ENCODE results near the gene SLC13A5. TPM values are rescaled to one million over a fixed set of nuclear protein-coding genes. Genes with fewer than 3 reads are reported as not detected.

The SLC13A5 gene
- total and polyA plus RNA-seq, 9 of the 15 experiments (the other 6 are each of a cell fraction or from before 2014, with no cell fraction given): 0.04 TPM; not detected in 8

GRCh38 chr17:6724009-6724408, 10.8 kb upstream of the SLC13A5 start:
- no peaks in the 10 kb centered on the region for H4K20me1 ChIP-seq (replicated peaks; ENCODE audit: control insufficient read depth, insufficient read depth, low read length)
- WGBS (ENCODE audit: insufficient coverage, low coverage, missing lambda C conversion rate): 0% methylated on average over 4 of the region's 5 CpGs
- H3K36me3 ChIP-seq (ENCODE audit: control insufficient read depth, insufficient read depth, low read length): no peaks in the 10 kb centered on the region
- H3K9me1 ChIP-seq (ENCODE audit: control insufficient read depth, insufficient read depth, low read length): no peaks in the 10 kb centered on the region
- no TSS peak for BruUV-seq (replicated peaks)
- no peaks in the 10 kb centered on the region for H3K79me2 ChIP-seq (ENCODE audit: control insufficient read depth, insufficient read depth, low read length)
- ATAC-seq: no peak
- H3K4me2 ChIP-seq (ENCODE audit: insufficient read depth, low read length): no peak overlapping the region
- H3K4me3 ChIP-seq: no peak overlapping the region
- H3K27ac ChIP-seq (ENCODE audit: extremely low read depth, low read depth, low read length): no peak overlapping the region
- H3K27me3 ChIP-seq (ENCODE audit: control insufficient read depth in 2 of 2, insufficient read depth in 2 of 2, low read length in 2 of 2): peaks cover 3 to 17% of the 10 kb centered on the region in 2 experiments; a peak in 4 of 5 replicates
- in situ Hi-C loops (cut with MboI): no loop called here
- no peak overlapping the region for H3K9ac ChIP-seq (ENCODE audit: insufficient read depth in 1 of 2, low read depth in 2 of 2, low read length in 2 of 2)
- no peaks in the 10 kb centered on the region for H3K4me1 ChIP-seq (replicated peaks in 1 of 2; ENCODE audit: control insufficient read depth in 2 of 2, insufficient read depth in 2 of 2, low read length in 2 of 2)
- intact Hi-C loops (cut with micrococcal nuclease): no loop called here
- no peak for DNase-seq (ENCODE audit: extremely low read depth in 1 of 4, low spot score in 3 of 4)
- no peak for FAIRE-seq
- H3K9me3 ChIP-seq (replicated peaks; ENCODE audit: control insufficient read depth, insufficient read depth, low read depth, low read length): no peaks in the 10 kb centered on the region
- ChIA-PET CTCF (ENCODE audit: low intra/inter-chr PET ratio) (no interaction called here), POLR2A (no interaction called here)
- H2AFZ ChIP-seq (ENCODE audit: low read depth, low read length): no peak overlapping the region
- no peak for TF ChIP-seq GTF2E2 (tag; IDR thresholded peaks at IDR 0.05)
- TF ChIP-seq GABPA (tag; conservative IDR thresholded peaks at IDR 0.05; ENCODE audit: low read depth): no peak
- no peak for TF ChIP-seq FOXP1 (CRISPR knock-in tag; IDR thresholded peaks at IDR 0.05)
- no peak for TF ChIP-seq ELF1 (tag; IDR thresholded peaks at IDR 0.05)
- TF ChIP-seq ZNF121 (CRISPR knock-in tag; conservative IDR thresholded peaks at IDR 0.05): no peak
- TF ChIP-seq CCNT2 (IDR thresholded peaks at IDR 0.05; ENCODE audit: borderline replicate concordance, extremely low read depth, insufficient read length, low read depth, low read length): no peak
- no peak for TF ChIP-seq ZBTB40 (IDR thresholded peaks at IDR 0.05)
- TF ChIP-seq ZBTB40 (CRISPR knock-in tag; IDR thresholded peaks at IDR 0.05): no peak
- no peak for TF ChIP-seq TAF7 (tag; IDR thresholded peaks at IDR 0.05)
- TF ChIP-seq KAT2B (IDR thresholded peaks at IDR 0.05; ENCODE audit: low read depth, low read length): no peak
- TF ChIP-seq RUNX1 (IDR thresholded peaks at IDR 0.05; ENCODE audit: low read depth): no peak
- TF ChIP-seq ZSCAN32 (CRISPR knock-in tag; IDR thresholded peaks at IDR 0.05): no peak
- TF ChIP-seq E2F4 (CRISPR knock-in tag; IDR thresholded peaks at IDR 0.05; ENCODE audit: low read depth): no peak
